ENCODE data around the gene SMYD3. TPM values are rescaled to one million over a fixed set of nuclear protein-coding genes. Genes with fewer than 3 reads are reported as not detected.

The SMYD3 gene
- total RNA-seq, 1 experiment from 2014 or later: 17.4 TPM

- POLR2A ChIA-PET: no interaction called here
- intact Hi-C loops (cut with micrococcal nuclease; ENCODE audit: unreplicated experiment): no loop called here
- no peak overlapping the region for H3K27ac ChIP-seq (ENCODE audit: low read length)
- H3K4me3 ChIP-seq (ENCODE audit: low read depth in 2 of 2, low read length in 2 of 2): no peak overlapping the region
- ATAC-seq (no peak), DNase-seq (ENCODE audit: low read depth, low spot score) (no peak)
- no peaks in the 10 kb centered on the region for H3K27me3 ChIP-seq (ENCODE audit: control insufficient read depth, insufficient read depth, low read length)
- BruUV-seq (replicated peaks): no TSS peak
- H3K4me1 ChIP-seq (ENCODE audit: control insufficient read depth, insufficient read depth, low read length): no peaks in the 10 kb centered on the region
- no peaks in the 10 kb centered on the region for H3K36me3 ChIP-seq (ENCODE audit: control insufficient read depth, insufficient read depth, low read length)
- CTCF ChIA-PET: no interaction called here
- in situ Hi-C loops (cut with HindIII; ENCODE audit: low pct_unique_long_range_greater_than_20kb, low sequenced_read_pairs): no loop called here
- no peak for TF ChIP-seq CTCF (IDR thresholded peaks at IDR 0.05)
- TF ChIP-seq, protein P1, sequence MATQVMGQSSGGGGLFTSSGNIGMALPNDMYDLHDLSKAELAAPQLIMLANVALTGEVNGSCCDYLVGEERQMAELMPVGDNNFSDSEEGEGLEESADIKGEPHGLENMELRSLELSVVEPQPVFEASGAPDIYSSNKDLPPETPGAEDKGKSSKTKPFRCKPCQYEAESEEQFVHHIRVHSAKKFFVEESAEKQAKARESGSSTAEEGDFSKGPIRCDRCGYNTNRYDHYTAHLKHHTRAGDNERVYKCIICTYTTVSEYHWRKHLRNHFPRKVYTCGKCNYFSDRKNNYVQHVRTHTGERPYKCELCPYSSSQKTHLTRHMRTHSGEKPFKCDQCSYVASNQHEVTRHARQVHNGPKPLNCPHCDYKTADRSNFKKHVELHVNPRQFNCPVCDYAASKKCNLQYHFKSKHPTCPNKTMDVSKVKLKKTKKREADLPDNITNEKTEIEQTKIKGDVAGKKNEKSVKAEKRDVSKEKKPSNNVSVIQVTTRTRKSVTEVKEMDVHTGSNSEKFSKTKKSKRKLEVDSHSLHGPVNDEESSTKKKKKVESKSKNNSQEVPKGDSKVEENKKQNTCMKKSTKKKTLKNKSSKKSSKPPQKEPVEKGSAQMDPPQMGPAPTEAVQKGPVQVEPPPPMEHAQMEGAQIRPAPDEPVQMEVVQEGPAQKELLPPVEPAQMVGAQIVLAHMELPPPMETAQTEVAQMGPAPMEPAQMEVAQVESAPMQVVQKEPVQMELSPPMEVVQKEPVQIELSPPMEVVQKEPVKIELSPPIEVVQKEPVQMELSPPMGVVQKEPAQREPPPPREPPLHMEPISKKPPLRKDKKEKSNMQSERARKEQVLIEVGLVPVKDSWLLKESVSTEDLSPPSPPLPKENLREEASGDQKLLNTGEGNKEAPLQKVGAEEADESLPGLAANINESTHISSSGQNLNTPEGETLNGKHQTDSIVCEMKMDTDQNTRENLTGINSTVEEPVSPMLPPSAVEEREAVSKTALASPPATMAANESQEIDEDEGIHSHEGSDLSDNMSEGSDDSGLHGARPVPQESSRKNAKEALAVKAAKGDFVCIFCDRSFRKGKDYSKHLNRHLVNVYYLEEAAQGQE (IDR thresholded peaks at IDR 0.05; ENCODE audit: insufficient read depth in 1 of 2, low read depth in 2 of 2, low read length in 1 of 2): no peak
- TF ChIP-seq POLR2AphosphoS5 (IDR thresholded peaks at IDR 0.05; ENCODE audit: low read depth, low read length): no peak
- no peak for TF ChIP-seq SIN3A (IDR thresholded peaks at IDR 0.05; ENCODE audit: borderline replicate concordance, insufficient read depth, low read depth, low read length)
- no peak for TF ChIP-seq TCF7L2 (IDR thresholded peaks at IDR 0.05; ENCODE audit: low read depth, low read length)
- no peaks in the 10 kb centered on the region for H3K9me3 ChIP-seq (ENCODE audit: control insufficient read depth, insufficient read depth, low read depth, low read length)
Measured at GRCh38 chr1:246200738-246201137, 306.3 kb downstream of the SMYD3 start.

DNA sequence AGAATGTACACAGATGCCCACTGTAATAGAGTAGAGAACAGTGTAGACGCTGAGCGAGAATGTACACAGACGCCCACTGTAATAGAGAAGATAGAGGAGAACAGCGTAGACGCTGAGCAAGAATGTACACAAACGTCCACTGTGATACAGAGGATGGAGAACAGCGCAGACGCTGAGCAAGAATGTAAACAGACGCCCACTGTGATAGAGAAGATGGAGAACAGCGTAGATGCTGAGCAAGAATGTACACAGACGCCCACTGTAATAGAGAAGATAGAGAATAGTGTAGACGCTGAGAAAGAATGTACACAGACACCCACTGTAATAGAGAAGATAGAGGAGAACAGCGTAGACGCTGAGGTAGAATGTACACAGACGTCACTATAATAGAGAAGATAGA, 306.9 kb downstream of the SMYD3 start:
- in situ Hi-C loops (cut with HindIII; ENCODE audit: low pct_unique_long_range_greater_than_20kb, low sequenced_read_pairs) (no loop called here), intact Hi-C loops (cut with micrococcal nuclease; ENCODE audit: unreplicated experiment) (no loop called here)
- no peaks in the 10 kb centered on the region for H3K27me3 ChIP-seq (ENCODE audit: control insufficient read depth, insufficient read depth, low read length)
- H3K36me3 ChIP-seq (ENCODE audit: control insufficient read depth, insufficient read depth, low read length): no peaks in the 10 kb centered on the region
- TF ChIP-seq, protein P1 (IDR thresholded peaks at IDR 0.05; ENCODE audit: insufficient read depth in 1 of 2, low read depth in 2 of 2, low read length in 1 of 2): no peak
- TF ChIP-seq SIN3A (IDR thresholded peaks at IDR 0.05; ENCODE audit: borderline replicate concordance, insufficient read depth, low read depth, low read length) (no peak), POLR2AphosphoS5 (IDR thresholded peaks at IDR 0.05; ENCODE audit: low read depth, low read length) (no peak), CTCF (IDR thresholded peaks at IDR 0.05) (no peak), TCF7L2 (IDR thresholded peaks at IDR 0.05; ENCODE audit: low read depth, low read length) (no peak)
- CTCF ChIA-PET: no interaction called here
- ATAC-seq (0 out of 2 replicates have a peak, but pooled peaks have one; percentile 26), DNase-seq (ENCODE audit: low read depth, low spot score) (no peak)
- POLR2A ChIA-PET: no interaction called here
- BruUV-seq (replicated peaks): no TSS peak
- H3K9me3 ChIP-seq (ENCODE audit: control insufficient read depth, insufficient read depth, low read depth, low read length): no peaks in the 10 kb centered on the region
- H3K4me1 ChIP-seq (ENCODE audit: control insufficient read depth, insufficient read depth, low read length): no peaks in the 10 kb centered on the region
- no peak overlapping the region for H3K4me3 ChIP-seq (ENCODE audit: low read depth in 2 of 2, low read length in 2 of 2)
- H3K27ac ChIP-seq (ENCODE audit: low read length): no peak overlapping the region

Measured in Panc1 (cell line).